IgD-negative memory B cell (primary cell): ENCODE results near the gene ARV1. TPM values are rescaled to one million over a fixed set of nuclear protein-coding genes. Genes with fewer than 3 reads are reported as not detected.
A peak's percentile ranks its signal among the peaks of the same experiment; 100 is the strongest.

Experiments used
- H3K27ac Mint-ChIP-seq, 3 donors: one replicate each; pipeline ENCODE4 v1.8.0; 2020 to 2022; ENCODE audit warnings: mild to moderate bottlenecking in 3 of 3, mixed read lengths in 3 of 3, moderate library complexity in 1 of 3
- H3K27me3 Mint-ChIP-seq: one replicate; pipeline ENCODE4 v1.8.0; 2021; ENCODE audit warnings: mixed read lengths
- H3K36me3 Mint-ChIP-seq: one replicate; pipeline ENCODE4 v1.8.0; 2020; ENCODE audit warnings: mild to moderate bottlenecking, mixed read lengths
- H3K4me1 Mint-ChIP-seq, 3 donors: one replicate each; pipeline ENCODE4 v1.8.0; 2020 to 2022; ENCODE audit warnings: mixed read lengths in 3 of 3, mild to moderate bottlenecking in 1 of 3
- H3K4me3 Mint-ChIP-seq, 4 donors: one replicate each; pipeline ENCODE4 v1.8.0; 2020 to 2022; ENCODE audit warnings: mild to moderate bottlenecking in 4 of 4, mixed read lengths in 4 of 4, moderate library complexity in 3 of 4
- H3K9me3 Mint-ChIP-seq, 3 donors: one replicate each; pipeline ENCODE4 v1.8.0; 2020 to 2021; ENCODE audit warnings: mixed read lengths in 3 of 3, mild to moderate bottlenecking in 1 of 3
- polyA plus RNA-seq: library from polyadenylated mRNA; unstranded; fragments of 300-500 nt; fragmentation: Illumina TruSeq; gene quantifications from one replicate; pipeline ENCODE4 v1.2.3, GENCODE V29; 2021

The ARV1 gene
- 29.2 TPM for polyA plus RNA-seq

- Mint-ChIP-seq H3K4me3 (peak within 1 kb of the TSS; percentile 97 to 99 (median 98)), H3K36me3 (peaks cover 2% of the 10 kb centered on the region), H3K27me3 (no peaks in the 10 kb centered on the region), H3K9me3 (no peaks in the 10 kb centered on the region), H3K4me1 (peaks cover 29 to 38% (median 36%) of the 10 kb centered on the region in 3 donors), H3K27ac (peak within 1 kb of the TSS; percentile 95 to 98 (median 95))
Observed at GRCh38 chr1:230978491-230979388, at the start of gene ARV1, which contains the start of gene TTC13. ARV1 (plus strand) TSS chr1:230979094; CDS start chr1:230979106, 12 bp downstream. TTC13 (minus strand) TSS chr1:230978861; CDS start chr1:230978830, 31 bp downstream.

- Mint-ChIP-seq H3K4me1 (peaks cover 0 to 2% (median 0%) of the 10 kb centered on the region in 3 donors), H3K36me3 (peaks cover 7% of the 10 kb centered on the region), H3K27ac (no peak overlapping the region), H3K9me3 (no peaks in the 10 kb centered on the region), H3K27me3 (no peaks in the 10 kb centered on the region), H3K4me3 (no peak overlapping the region)
Observed at GRCh38 chr1:230930986-230931385, 47.9 kb upstream of the ARV1 start.

GRCh38 chr1:230935852-230936251 is 43.0 kb upstream of the ARV1 start:
- no peak overlapping the region for H3K4me3 Mint-ChIP-seq
- H3K27ac Mint-ChIP-seq, result no peak overlapping the region
- H3K9me3 Mint-ChIP-seq, result no peaks in the 10 kb centered on the region
- peaks cover 0 to 7% (median 0%) of the 10 kb centered on the region in 3 donors for H3K4me1 Mint-ChIP-seq
- H3K36me3 Mint-ChIP-seq, result peaks cover 9% of the 10 kb centered on the region
- H3K27me3 Mint-ChIP-seq, result no peaks in the 10 kb centered on the region

- Mint-ChIP-seq H3K27ac (no peak overlapping the region), H3K4me3 (no peak overlapping the region), H3K4me1 (peaks cover 0 to 7% (median 0%) of the 10 kb centered on the region in 3 donors), H3K27me3 (no peaks in the 10 kb centered on the region), H3K9me3 (no peaks in the 10 kb centered on the region), H3K36me3 (peaks cover 9% of the 10 kb centered on the region)
Observed at GRCh38 chr1:230936475-230936874, 42.4 kb upstream of the ARV1 start.

- H3K27ac Mint-ChIP-seq, result no peak overlapping the region
- no peaks in the 10 kb centered on the region for H3K27me3 Mint-ChIP-seq
- H3K4me3 Mint-ChIP-seq, result no peak overlapping the region
- H3K36me3 Mint-ChIP-seq, result peaks cover 9% of the 10 kb centered on the region
- no peaks in the 10 kb centered on the region for H3K9me3 Mint-ChIP-seq
- peaks cover 0 to 7% (median 0%) of the 10 kb centered on the region in 3 donors for H3K4me1 Mint-ChIP-seq
Observed at GRCh38 chr1:230937371-230937770, 41.5 kb upstream of the ARV1 start.

- Mint-ChIP-seq H3K4me3 (no peak overlapping the region), H3K4me1 (peaks cover 0 to 9% (median 4%) of the 10 kb centered on the region in 3 donors), H3K36me3 (peaks cover 5% of the 10 kb centered on the region), H3K27ac (no peak overlapping the region), H3K9me3 (no peaks in the 10 kb centered on the region), H3K27me3 (no peaks in the 10 kb centered on the region)
Observed at GRCh38 chr1:230938924-230939368, 39.9 kb upstream of the ARV1 start.

GRCh38 chr1:230939806-230940489 is 38.9 kb upstream of the ARV1 start:
- H3K4me1 Mint-ChIP-seq, result peaks cover 0 to 9% (median 4%) of the 10 kb centered on the region in 3 donors
- no peaks in the 10 kb centered on the region for H3K9me3 Mint-ChIP-seq
- no peak overlapping the region for H3K27ac Mint-ChIP-seq
- no peak overlapping the region for H3K4me3 Mint-ChIP-seq
- H3K27me3 Mint-ChIP-seq, result no peaks in the 10 kb centered on the region
- H3K36me3 Mint-ChIP-seq, result peaks cover 8% of the 10 kb centered on the region

- no peak overlapping the region for H3K4me3 Mint-ChIP-seq
- no peak overlapping the region for H3K27ac Mint-ChIP-seq
- H3K4me1 Mint-ChIP-seq, result peaks cover 0 to 7% (median 4%) of the 10 kb centered on the region in 3 donors
- H3K27me3 Mint-ChIP-seq, result no peaks in the 10 kb centered on the region
- no peaks in the 10 kb centered on the region for H3K9me3 Mint-ChIP-seq
- peaks cover 8% of the 10 kb centered on the region for H3K36me3 Mint-ChIP-seq
Observed at GRCh38 chr1:230940848-230941247, 38.0 kb upstream of the ARV1 start.

- Mint-ChIP-seq H3K4me1 (peaks cover 6 to 12% (median 10%) of the 10 kb centered on the region in 3 donors), H3K36me3 (peaks cover 8% of the 10 kb centered on the region), H3K9me3 (no peaks in the 10 kb centered on the region), H3K4me3 (no peak overlapping the region), H3K27me3 (no peaks in the 10 kb centered on the region), H3K27ac (no peak overlapping the region)
Observed at GRCh38 chr1:230943048-230943593, 35.8 kb upstream of the ARV1 start.

- Mint-ChIP-seq H3K27me3 (no peaks in the 10 kb centered on the region), H3K27ac (peak overlapping the region in 1 of 3 donors; percentile 77), H3K4me1 (peaks cover 12 to 15% (median 14%) of the 10 kb centered on the region in 3 donors), H3K9me3 (no peaks in the 10 kb centered on the region), H3K36me3 (peaks cover 6% of the 10 kb centered on the region), H3K4me3 (no peak overlapping the region)
Observed at GRCh38 chr1:230948301-230948700, 30.6 kb upstream of the ARV1 start.

- Mint-ChIP-seq H3K4me1 (peaks cover 12 to 15% (median 14%) of the 10 kb centered on the region in 3 donors), H3K9me3 (no peaks in the 10 kb centered on the region), H3K27me3 (no peaks in the 10 kb centered on the region), H3K27ac (peak overlapping the region in 1 of 3 donors; percentile 77), H3K36me3 (peaks cover 8% of the 10 kb centered on the region), H3K4me3 (peak overlapping the region in 1 of 4 donors; percentile 1)
Observed at GRCh38 chr1:230948903-230949302, 30.0 kb upstream of the ARV1 start.

- H3K36me3 Mint-ChIP-seq, result peaks cover 4% of the 10 kb centered on the region
Observed at GRCh38 chr1:230950404-230950803, 28.5 kb upstream of the ARV1 start.

GRCh38 chr1:230957580-230957989 is 21.3 kb upstream of the ARV1 start:
- no peaks in the 10 kb centered on the region for H3K27me3 Mint-ChIP-seq
- H3K4me1 Mint-ChIP-seq, result peaks cover 17 to 27% (median 21%) of the 10 kb centered on the region in 3 donors
- no peaks in the 10 kb centered on the region for H3K9me3 Mint-ChIP-seq
- peak overlapping the region; percentile 1 to 46 (median 30) for H3K27ac Mint-ChIP-seq
- peak overlapping the region in 2 of 4 donors; percentile 2 to 18 for H3K4me3 Mint-ChIP-seq
- H3K36me3 Mint-ChIP-seq, result peaks cover 5% of the 10 kb centered on the region

More at GRCh38 chr1:230950404-230950803, 28.5 kb upstream of the ARV1 start:
- H3K4me3 Mint-ChIP-seq, result no peak overlapping the region
- peaks cover 12 to 15% (median 14%) of the 10 kb centered on the region in 3 donors for H3K4me1 Mint-ChIP-seq
- H3K27me3 Mint-ChIP-seq, result no peaks in the 10 kb centered on the region
- no peaks in the 10 kb centered on the region for H3K9me3 Mint-ChIP-seq
- H3K27ac Mint-ChIP-seq, result no peak overlapping the region

GRCh38 chr1:230958370-230958769 is 20.5 kb upstream of the ARV1 start:
- peaks cover 17 to 30% (median 24%) of the 10 kb centered on the region in 3 donors for H3K4me1 Mint-ChIP-seq
- H3K36me3 Mint-ChIP-seq, result peaks cover 5% of the 10 kb centered on the region
- H3K9me3 Mint-ChIP-seq, result no peaks in the 10 kb centered on the region
- no peaks in the 10 kb centered on the region for H3K27me3 Mint-ChIP-seq
- peak overlapping the region in 1 of 4 donors; percentile 49 for H3K4me3 Mint-ChIP-seq
- peak overlapping the region in 1 of 3 donors; percentile 1 for H3K27ac Mint-ChIP-seq

- Mint-ChIP-seq H3K36me3 (peaks cover 2% of the 10 kb centered on the region), H3K4me3 (no peak overlapping the region), H3K27me3 (no peaks in the 10 kb centered on the region), H3K9me3 (no peaks in the 10 kb centered on the region), H3K4me1 (peaks cover 21 to 28% (median 27%) of the 10 kb centered on the region in 3 donors), H3K27ac (no peak overlapping the region)
Observed at GRCh38 chr1:230964896-230965295, 14.0 kb upstream of the ARV1 start.
